Muscle of leg (tissue), 11 donors: ENCODE measurements around the gene PRSS36. TPM values are rescaled to one million over a fixed set of nuclear protein-coding genes. Genes with fewer than 3 reads are reported as not detected.
A peak's percentile ranks its signal among the peaks of the same experiment; 100 is the strongest.

Experiments used
- DNase-seq: peaks from one replicate; pipeline ENCODE4 v3.0.0; 2013
- H3K27ac ChIP-seq: one replicate; pipeline ENCODE4 v1.5.1; 2013; ENCODE audit warnings: mild to moderate bottlenecking, low read length, control low read depth
- H3K27me3 ChIP-seq: one replicate; pipeline ENCODE4 v1.6.1; 2013; ENCODE audit warnings: low read length; ENCODE audit not compliant: control insufficient read depth, insufficient read depth
- H3K36me3 ChIP-seq: one replicate; pipeline ENCODE4 v1.6.1; 2013; ENCODE audit warnings: low read length; ENCODE audit not compliant: control insufficient read depth, insufficient read depth
- H3K4me1 ChIP-seq: one replicate; pipeline ENCODE4 v1.6.1; 2013; ENCODE audit warnings: low read length; ENCODE audit not compliant: control insufficient read depth, insufficient read depth
- H3K4me3 ChIP-seq: one replicate; pipeline ENCODE4 v1.5.1; 2013; ENCODE audit warnings: low read length, control low read depth
- H3K9me3 ChIP-seq: replicated peaks from 2 replicates; pipeline ENCODE4 v1.6.1; 2013; ENCODE audit warnings: low read depth, low read length; ENCODE audit not compliant: control insufficient read depth
- WGBS: methylation state at CpG from one replicate; pipeline ENCODE4 v1.1.5; 2013; ENCODE audit warnings: missing lambda C conversion rate; ENCODE audit not compliant: insufficient coverage; 5-methylcytosine and 5-hydroxymethylcytosine counted together
- polyA plus RNA-seq, 8 donors: library from polyadenylated mRNA; unstranded; fragments of 120-200 nt; gene quantifications; one replicate each; pipeline versions ENCODE4 v1.2.1 to v1.2.3, GENCODE V29; 2013; ENCODE audit warnings: inconsistent platforms in 1 of 8, low replicate concordance in 1 of 8; ENCODE audit not compliant: insufficient read length in 8 of 8, insufficient read depth in 1 of 8
- total RNA-seq: library from RNA; stranded (reverse); fragments of 120-200 nt; gene quantifications from one replicate; pipeline ENCODE4 v1.2.4, GENCODE V29; 2013

The PRSS36 gene
- total and polyA plus RNA-seq, 9 donors, result 0.55 to 2.6 (median 1.7) TPM

DNA sequence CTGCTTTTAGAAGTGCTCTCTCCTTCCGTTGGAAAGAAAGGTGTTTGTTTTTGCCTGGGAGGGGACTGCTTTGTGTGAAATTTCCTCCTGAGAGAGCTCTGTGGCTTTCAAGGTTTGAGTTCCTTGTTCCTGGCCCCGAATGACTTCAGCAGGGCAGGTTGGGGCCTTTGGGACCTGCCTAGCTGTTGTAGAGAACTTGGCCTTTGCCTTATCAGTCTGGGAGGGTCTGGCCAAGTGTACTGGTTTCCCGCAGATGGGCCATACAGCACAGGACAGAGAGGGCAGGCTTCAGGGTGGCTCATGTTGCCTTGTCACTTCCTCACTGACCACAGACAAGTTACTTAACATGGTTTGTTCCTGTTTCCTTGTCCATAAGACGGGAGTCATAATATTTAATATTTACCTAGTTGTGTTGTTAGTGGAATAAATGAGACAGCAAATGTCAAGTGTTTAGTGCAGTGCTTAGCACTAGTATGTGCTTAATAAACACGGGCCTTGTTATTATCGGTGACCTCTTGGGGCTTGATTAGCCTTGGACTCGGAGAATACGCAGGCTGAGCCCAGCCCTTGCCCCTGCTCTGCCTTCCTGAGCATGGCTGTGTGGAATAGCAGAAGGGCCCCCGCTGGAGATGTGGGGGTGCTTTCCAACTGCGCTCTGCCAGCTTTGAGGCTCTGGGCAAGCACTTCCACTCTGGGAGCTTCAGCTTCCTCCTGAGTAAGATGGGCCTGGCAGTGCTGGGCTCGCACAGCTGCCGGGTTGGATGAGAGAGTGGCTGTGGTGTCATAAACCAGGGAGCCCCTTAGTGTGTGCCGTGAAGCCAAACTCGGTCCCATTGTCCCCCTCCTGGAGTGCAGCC, 20.9 kb downstream of the PRSS36 start:
- no peaks in the 10 kb centered on the region for H3K27me3 ChIP-seq
- peaks cover 83% of the 10 kb centered on the region for H3K36me3 ChIP-seq
- H3K27ac ChIP-seq, result peak overlapping the region; percentile 78
- no peaks in the 10 kb centered on the region for H3K9me3 ChIP-seq
- H3K4me3 ChIP-seq, result no peak overlapping the region
- H3K4me1 ChIP-seq, result peaks cover 3% of the 10 kb centered on the region
- DNase-seq, result peak; percentile 58
- WGBS, result 70% methylated on average over 8 of the region's 14 CpGs

DNA sequence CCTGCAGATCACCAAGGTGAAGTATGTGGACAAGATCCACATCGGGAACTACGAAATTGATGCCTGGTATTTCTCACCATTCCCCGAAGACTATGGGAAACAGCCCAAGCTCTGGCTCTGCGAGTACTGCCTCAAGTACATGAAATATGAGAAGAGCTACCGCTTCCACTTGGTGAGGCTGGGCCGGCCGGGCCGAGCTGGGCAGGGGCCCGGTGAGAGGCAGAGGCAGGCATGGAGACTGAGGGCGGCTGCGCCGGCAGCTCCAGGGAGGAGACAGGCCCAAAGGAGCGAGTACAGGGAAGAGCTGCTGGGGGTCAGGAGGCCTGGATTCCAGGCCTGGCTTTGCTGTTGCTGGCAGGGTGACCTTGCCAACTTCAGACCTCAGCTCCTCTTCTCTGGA, 22.7 kb downstream of the PRSS36 start:
- no peak for DNase-seq
- H3K4me3 ChIP-seq, result no peak overlapping the region
- peaks cover 87% of the 10 kb centered on the region for H3K36me3 ChIP-seq
- no peaks in the 10 kb centered on the region for H3K4me1 ChIP-seq
- H3K9me3 ChIP-seq, result no peaks in the 10 kb centered on the region
- 79% methylated on average over 13 of the region's 13 CpGs for WGBS
- no peaks in the 10 kb centered on the region for H3K27me3 ChIP-seq
- H3K27ac ChIP-seq, result no peak overlapping the region

DNA sequence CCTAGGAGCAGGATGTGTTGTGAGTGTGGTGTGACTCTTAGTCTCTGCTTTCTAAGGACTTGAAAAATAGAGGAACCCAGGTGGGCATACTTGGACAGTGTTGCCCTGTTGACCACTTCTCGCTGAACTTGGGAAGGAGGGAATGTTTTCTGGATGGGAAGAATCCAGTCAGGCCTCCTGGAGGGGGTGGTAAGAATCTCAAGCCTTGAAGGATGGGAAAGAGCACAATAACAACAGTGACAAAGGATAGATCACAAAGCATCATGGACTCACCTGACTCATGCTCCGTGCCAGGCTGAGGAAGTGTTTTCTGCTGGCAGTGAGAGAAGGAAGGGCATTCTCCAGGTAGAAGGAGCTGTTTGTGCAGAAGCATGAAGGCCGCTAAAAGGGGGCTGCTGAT, 24.0 kb downstream of the PRSS36 start:
- Histone ChIP-seq H3K4me3 (no peak overlapping the region), H3K27me3 (no peaks in the 10 kb centered on the region), H3K27ac (no peak overlapping the region), H3K36me3 (peaks cover 85% of the 10 kb centered on the region), H3K4me1 (no peaks in the 10 kb centered on the region), H3K9me3 (no peaks in the 10 kb centered on the region)
- WGBS, result 48% methylated on average over 2 of the region's 3 CpGs
- DNase-seq, result no peak

DNA sequence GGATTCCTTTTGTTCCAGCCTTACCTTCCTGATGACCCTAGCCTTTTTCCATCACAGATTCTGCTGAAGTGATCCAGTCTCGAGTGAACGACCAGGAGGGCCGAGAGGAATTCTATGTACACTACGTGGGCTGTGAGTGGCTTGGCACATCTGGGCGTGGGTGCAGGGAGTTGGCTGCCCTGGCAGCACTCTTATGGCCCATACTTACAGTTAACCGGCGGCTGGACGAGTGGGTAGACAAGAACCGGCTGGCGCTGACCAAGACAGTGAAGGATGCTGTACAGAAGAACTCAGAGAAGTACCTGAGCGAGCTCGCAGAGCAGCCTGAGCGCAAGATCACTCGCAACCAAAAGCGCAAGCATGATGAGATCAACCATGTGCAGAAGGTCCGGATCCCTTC, 29.7 kb downstream of the PRSS36 start:
- Histone ChIP-seq H3K9me3 (no peaks in the 10 kb centered on the region), H3K27ac (no peak overlapping the region), H3K36me3 (peaks cover 53% of the 10 kb centered on the region), H3K4me3 (no peak overlapping the region), H3K4me1 (peaks cover 15% of the 10 kb centered on the region), H3K27me3 (no peaks in the 10 kb centered on the region)
- WGBS, result 97% methylated on average over 12 of the region's 16 CpGs
- DNase-seq, result no peak

DNA sequence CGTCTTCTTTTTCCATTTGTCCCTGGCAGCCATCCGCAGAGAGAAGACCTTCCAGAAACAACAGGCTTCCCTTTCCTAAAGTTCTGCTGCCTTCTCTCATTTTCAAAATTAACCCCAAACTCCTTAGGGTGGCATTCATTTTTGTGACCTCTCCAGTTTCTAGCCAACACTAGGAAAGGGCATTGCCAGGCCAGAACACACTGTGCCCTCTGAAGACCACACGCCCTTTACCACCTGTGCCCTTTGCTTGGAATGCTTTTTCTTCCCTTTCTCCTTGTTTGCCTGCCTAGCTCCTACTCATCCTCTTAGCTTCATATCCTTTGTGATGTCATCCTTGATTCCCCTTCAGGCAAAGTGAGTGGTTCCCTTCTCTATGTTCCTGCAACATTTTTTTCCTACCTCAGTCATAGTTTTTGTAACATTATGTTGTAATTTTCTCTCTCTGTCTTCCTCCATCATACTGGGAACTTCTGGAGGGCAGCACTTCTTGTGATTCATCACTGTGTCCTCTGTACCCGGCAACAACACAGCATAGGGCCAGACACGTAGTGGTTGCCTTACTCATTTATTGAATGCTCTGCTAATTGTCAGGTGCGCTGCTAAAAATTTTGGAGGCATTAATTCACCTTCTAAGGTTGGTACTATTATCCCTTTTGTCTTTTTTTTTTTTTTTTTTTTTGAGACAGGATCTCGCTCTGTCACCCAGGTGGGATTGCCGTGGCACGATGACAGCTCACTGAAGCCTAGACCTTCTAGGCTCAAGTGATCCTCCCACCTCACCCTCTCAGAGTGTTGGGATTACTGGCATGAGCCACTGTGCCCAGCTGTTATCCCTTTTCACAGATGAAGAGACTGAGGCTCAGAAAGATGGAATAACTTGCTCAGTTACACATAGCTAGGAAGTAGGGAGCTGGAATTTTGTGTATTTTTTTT, 31.4 kb downstream of the PRSS36 start:
- H3K9me3 ChIP-seq, result no peaks in the 10 kb centered on the region
- peaks cover 43% of the 10 kb centered on the region for H3K36me3 ChIP-seq
- H3K27ac ChIP-seq, result peak overlapping the region; percentile 97
- WGBS, result 32% methylated on average over 4 of the region's 9 CpGs
- peak; percentile 5 for DNase-seq
- no peaks in the 10 kb centered on the region for H3K27me3 ChIP-seq
- H3K4me1 ChIP-seq, result peaks cover 15% of the 10 kb centered on the region
- peak overlapping the region; percentile 72 for H3K4me3 ChIP-seq

DNA sequence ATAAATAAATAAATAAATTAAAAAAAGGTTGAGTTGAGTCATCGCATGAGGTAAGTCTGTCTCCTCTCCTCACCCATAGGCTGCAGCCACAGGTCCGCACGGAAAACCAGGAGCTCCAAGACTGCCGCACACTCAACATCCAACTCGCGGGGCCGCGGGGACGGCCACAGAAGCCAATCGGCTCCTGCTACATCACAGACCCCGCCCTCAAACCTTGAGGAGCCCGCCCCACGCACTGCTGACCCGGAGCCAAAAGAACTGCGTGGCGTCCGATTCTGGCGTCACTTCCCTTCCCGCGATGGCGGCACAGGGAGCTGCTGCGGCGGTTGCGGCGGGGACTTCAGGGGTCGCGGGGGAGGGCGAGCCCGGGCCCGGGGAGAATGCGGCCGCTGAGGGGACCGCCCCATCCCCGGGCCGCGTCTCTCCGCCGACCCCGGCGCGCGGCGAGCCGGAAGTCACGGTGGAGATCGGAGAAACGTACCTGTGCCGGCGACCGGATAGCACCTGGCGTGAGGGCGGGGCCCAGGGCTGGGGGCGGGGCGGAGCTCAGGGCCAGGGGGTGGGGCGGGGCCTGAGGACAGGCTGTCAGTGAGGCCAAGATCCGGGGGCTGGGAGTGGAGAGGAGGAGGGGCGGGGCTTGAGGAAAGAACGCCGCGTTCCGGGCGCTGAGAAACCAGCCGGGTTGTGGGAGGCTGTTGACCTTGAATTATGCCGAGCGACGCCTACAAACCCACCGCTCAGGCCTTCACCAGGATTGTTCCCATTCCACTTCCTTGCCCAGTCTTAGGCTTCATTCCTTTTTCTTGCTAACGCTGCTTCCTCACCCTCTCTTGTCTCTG, 32.3 kb downstream of the PRSS36 start, which contains the start of gene KAT8:
KAT8 (plus strand) TSS at position 281 of the 839 bp plus-strand sequence; CDS start at position 299, 18 bp downstream.
- Histone ChIP-seq H3K27me3 (no peaks in the 10 kb centered on the region), H3K9me3 (no peaks in the 10 kb centered on the region), H3K4me1 (peaks cover 15% of the 10 kb centered on the region), H3K4me3 (peak within 1 kb of the TSS; percentile 72), H3K27ac (peak within 1 kb of the TSS; percentile 97), H3K36me3 (peaks cover 42% of the 10 kb centered on the region)
- DNase-seq, result peak; percentile 99
- WGBS, result under 1% methylated on average over 41 of the region's 68 CpGs

DNA sequence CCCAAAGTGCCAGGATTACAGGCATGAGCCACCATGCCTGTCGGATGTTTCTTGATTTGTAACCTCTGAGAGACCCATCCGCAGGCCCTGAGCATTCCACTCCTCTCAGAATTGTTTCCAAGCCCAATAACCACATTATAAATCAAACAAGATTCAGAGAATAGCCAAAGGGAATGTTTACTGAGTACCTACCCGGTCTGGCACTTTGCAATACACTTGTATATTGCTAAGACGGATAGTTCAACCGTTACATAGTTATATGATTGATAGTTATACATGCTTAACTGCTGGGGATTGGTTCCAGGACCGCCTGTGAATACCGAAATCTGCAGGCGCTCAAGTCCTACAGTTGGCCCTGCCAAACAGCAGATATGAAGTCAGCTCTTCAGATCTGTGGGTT, 35.4 kb downstream of the PRSS36 start:
- peaks cover 24% of the 10 kb centered on the region for H3K4me1 ChIP-seq
- DNase-seq, result no peak
- H3K27ac ChIP-seq, result no peak overlapping the region

DNA sequence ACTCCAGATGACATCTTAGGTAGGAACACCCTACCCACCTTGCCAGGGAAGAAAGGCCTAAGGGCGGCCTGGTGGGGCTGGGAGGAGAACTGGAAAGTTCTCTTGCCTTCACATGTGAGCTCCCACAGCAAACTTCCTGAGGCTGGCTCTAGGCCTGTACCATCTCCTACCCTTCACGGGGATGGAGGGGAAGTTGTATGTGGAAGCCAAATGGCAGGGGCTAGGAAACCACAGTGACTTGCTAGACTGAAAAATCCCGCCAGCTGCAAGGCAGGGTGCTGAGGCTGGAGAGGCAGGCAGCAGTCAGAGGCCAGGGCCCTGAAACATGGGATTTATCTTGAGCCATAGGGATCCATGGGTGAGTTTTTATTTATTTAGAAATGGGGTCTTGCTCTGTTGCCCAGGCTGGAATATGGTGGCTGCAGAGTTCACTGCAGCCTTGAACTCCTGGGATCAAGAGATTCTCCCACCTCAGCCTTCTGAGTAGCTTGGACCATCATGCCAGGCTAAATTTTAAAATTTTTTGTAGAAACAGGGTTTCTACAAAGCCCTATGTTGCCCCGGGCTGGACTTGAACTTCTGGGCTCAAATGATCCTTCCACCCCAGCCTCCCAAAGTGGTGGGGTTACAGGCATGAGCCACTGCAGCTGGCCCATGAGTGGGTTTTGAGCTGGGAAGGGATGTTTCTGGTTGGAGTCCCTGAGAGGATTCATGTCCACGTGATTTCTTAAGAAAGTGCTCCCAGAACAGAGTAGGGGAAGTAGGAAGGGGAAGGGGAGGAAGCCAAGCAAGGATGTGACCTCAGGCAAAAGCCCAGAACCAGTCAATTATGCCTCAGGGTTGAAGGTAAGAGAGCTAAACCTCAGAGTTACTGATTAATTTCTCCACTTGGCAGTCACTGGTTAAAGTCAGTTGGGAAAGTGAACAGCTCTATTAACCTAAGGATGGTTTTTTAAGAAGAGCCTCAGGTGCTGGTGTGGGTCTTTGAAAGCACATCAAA, 36.4 kb downstream of the PRSS36 start:
- peaks cover 43% of the 10 kb centered on the region for H3K36me3 ChIP-seq
- peak; percentile 60 for DNase-seq
- no peaks in the 10 kb centered on the region for H3K9me3 ChIP-seq
- no peaks in the 10 kb centered on the region for H3K27me3 ChIP-seq
- peaks cover 28% of the 10 kb centered on the region for H3K4me1 ChIP-seq
- no peak overlapping the region for H3K4me3 ChIP-seq
- 53% methylated on average over 2 of the region's 5 CpGs for WGBS
- H3K27ac ChIP-seq, result peak overlapping the region; percentile 49

More for the DNA sequence above, 35.4 kb downstream of the PRSS36 start:
- no peak overlapping the region for H3K4me3 ChIP-seq
- no peaks in the 10 kb centered on the region for H3K9me3 ChIP-seq
- 100% methylated on average over 2 of the region's 8 CpGs for WGBS
- no peaks in the 10 kb centered on the region for H3K27me3 ChIP-seq
- peaks cover 45% of the 10 kb centered on the region for H3K36me3 ChIP-seq

DNA sequence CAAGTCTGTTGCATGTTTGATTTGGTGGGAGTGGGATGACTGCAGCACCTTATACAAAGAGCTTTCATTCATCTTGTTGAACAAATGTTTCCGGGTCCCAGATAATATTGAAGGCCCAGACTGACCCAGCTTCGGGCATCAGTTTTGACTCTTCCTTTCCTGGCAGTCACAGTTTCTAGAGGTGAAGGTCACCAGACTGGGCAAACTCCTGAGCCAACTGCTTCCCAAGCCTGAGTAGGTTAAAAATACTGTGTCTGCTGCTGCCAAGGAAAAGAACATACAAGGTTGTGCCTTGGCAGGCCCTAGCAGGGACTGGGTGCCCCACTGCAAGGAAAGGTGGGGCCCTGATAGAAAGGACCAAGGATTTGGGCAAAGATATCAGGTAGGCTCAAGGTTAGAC, 37.2 kb downstream of the PRSS36 start:
- 100% methylated on average over 1 of the region's 2 CpGs for whole genome bisulfite sequencing
- H3K27ac ChIP-seq, result peak overlapping the region; percentile 20
- peaks cover 27% of the 10 kb centered on the region for H3K4me1 ChIP-seq
- no peak overlapping the region for H3K4me3 ChIP-seq
- DNase-seq, result no peak
- H3K27me3 ChIP-seq, result no peaks in the 10 kb centered on the region
- peaks cover 43% of the 10 kb centered on the region for H3K36me3 ChIP-seq
- no peaks in the 10 kb centered on the region for H3K9me3 ChIP-seq
